ENCODE data around the gene TLN1.

- TF ChIP-seq CTCF (IDR thresholded peaks at IDR 0.05; ENCODE audit: low read length): no peak
- TF ChIP-seq EZH2phosphoT487 (IDR thresholded peaks at IDR 0.05; ENCODE audit: low read length): no peak
Observed at GRCh38 chr9:35734096-35734495, 2.1 kb upstream of the TLN1 start.

All from MM.1S (cell line).